Astrocyte of the cerebellum (primary cell): ENCODE results near the gene TMEM45B.
"Not testable (repeated sequence)": the region's sequence is repeated elsewhere in the genome, so short reads cannot be mapped to it uniquely, and the experiment has no call there.

ENCODE experiments used
- DNase-seq: peaks from one replicate; pipeline ENCODE4 v3.0.0-alpha.2; 2011; ENCODE audit warnings: low read depth
- H3K4me3 ChIP-seq: 2 replicates; pipeline ENCODE4 v1.5.1; 2011; ENCODE audit warnings: mild to moderate bottlenecking, low read depth, low read length, moderate library complexity
- in situ Hi-C: cut with HindIII; loops from 2 replicates; pipeline ENCODE4 v1.10.0; 2017; ENCODE audit warnings: low sequenced_read_pairs
- TF ChIP-seq, protein P1 (sequence below): IDR thresholded peaks from 2 replicates; pipeline ENCODE4 v1.5.1; 2012; ENCODE audit warnings: low read length, low read depth, moderate library complexity, mild to moderate bottlenecking; ENCODE audit errors: missing control alignments

Gene TMEM45B

DNA sequence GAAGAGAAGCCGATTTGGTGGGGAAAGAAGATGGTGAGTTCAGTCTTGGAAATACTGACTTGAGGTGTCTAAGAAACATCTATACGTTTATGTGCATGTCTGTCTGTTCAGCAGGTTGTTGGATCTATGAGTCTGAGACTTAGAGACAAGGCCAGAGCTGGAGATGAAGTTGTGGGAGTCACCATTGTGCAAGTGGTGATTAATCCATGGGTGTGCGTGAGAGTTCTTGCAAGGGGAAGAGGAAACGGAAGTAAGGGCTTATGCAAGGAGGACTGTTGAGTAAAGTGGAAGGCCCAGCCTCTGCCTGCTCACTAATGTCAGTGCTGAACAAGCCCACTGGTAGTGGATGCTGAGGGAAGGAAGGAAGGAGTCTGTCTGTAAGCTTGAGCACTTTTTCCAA, 9.7 kb downstream of the TMEM45B start:
- no peak overlapping the region for H3K4me3 ChIP-seq
- in situ Hi-C loops: no loop called here
- no peak for DNase-seq
- TF ChIP-seq, protein P1, sequence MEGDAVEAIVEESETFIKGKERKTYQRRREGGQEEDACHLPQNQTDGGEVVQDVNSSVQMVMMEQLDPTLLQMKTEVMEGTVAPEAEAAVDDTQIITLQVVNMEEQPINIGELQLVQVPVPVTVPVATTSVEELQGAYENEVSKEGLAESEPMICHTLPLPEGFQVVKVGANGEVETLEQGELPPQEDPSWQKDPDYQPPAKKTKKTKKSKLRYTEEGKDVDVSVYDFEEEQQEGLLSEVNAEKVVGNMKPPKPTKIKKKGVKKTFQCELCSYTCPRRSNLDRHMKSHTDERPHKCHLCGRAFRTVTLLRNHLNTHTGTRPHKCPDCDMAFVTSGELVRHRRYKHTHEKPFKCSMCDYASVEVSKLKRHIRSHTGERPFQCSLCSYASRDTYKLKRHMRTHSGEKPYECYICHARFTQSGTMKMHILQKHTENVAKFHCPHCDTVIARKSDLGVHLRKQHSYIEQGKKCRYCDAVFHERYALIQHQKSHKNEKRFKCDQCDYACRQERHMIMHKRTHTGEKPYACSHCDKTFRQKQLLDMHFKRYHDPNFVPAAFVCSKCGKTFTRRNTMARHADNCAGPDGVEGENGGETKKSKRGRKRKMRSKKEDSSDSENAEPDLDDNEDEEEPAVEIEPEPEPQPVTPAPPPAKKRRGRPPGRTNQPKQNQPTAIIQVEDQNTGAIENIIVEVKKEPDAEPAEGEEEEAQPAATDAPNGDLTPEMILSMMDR: no peak

DNA sequence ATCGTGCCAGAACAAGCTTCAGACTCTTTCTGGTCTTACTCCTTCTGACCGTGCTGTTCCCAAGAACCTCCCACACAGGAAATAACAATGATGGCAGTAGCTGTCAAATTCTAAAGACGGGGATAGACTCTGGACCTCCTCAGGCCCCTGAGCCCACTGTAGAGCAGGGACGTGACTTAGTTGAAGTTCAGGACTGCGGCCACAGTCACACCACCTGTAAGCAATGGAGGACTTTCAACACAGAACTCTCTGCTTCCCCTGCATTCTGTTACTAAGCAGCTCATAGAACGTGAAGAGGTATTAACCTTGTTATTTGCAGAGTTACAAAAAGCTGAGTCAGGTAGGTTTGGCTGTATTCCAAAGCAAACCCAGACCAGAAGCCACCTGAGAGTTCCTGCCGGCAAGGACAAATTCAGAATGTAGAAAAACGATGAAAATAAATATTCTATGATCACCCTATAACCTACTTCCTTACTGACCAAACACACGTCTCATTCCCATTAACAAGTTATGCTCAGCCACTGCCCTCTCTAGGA, 12.7 kb downstream of the TMEM45B start:
- DNase-seq: no peak
- TF ChIP-seq, protein P1: no peak
- in situ Hi-C loops: no loop called here
- no peak overlapping the region for H3K4me3 ChIP-seq

DNA sequence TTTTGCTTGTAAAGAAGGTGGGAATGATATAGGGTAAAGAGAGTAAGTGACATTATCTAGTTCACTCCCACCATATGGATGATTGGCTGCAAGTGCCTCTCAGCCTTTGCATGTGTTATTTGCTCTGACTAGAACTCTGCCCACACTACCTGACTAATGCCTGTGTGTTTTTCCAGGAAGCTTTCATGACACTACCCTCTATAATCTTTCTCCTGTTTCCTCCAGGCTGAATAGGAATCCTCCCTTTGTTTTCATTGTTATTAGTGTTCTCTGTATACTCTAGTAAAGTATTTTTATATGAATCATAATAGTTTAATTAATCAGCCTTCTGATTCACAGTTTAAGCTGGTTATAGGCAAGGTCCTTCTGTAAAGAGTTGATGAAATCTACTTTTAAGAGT, 13.8 kb downstream of the TMEM45B start:
- in situ Hi-C loops, DNase-seq, H3K4me3 ChIP-seq: not testable (repeated sequence)

DNA sequence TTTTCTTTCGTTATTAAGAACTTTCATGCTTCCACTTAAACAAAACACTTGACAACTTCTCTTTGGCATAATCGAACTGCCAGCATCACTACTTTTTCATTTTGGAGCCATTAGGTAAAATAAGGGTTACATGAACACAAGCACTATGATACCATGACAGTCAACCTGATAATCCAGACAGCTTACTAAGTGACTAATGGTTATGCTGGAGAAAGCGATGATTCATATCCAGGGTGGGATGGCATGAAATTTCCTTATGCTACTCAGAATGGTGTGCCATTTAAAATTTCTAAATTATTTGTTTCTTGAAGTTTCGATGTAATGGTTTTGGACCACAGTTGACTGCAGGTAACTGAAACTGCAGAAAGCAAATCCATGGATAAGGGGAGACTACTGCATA, 15.6 kb downstream of the TMEM45B start:
- DNase-seq, in situ Hi-C loops, H3K4me3 ChIP-seq: not testable (repeated sequence)

DNA sequence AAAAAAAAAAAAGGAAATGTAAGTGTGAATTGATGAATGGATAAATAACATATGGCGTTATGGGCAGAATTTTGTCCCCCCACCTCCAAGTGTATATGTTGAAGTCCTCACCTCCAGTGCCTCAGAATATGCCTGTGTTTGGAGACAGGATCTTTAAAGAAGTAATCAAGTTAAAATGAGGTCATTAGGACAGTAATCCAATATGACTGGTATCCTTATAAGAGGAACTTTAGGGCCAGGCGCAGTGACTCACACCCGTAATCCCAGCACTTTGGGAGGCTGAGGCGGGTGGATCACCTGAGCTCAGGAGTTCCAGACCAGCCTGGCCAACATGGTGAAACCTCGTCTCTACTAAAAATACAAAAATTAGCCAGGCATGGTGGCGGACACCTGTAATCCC, 17.6 kb downstream of the TMEM45B start:
- in situ Hi-C loops, DNase-seq: not testable (repeated sequence)

DNA sequence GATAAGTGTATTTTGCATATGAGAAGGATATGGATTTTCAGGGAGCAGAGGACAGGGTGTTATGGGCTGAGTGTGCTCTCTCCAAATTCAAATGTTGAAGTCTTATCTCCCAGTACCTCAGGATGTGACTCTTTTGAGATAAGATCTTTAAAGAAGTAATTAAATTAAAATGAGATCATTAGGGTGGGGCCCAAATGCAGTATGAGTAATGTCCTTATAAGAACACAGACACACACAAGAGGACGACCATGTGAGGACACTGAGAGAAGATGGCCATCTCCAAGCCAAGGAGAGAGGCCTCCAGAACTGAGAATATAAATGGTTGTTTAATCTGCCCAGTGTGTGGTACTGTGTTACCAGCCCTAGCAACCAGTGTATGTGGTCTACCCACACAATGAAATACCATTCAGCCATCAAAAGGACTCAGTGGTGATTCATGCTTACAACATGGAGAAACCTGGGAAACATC, 20.8 kb downstream of the TMEM45B start:
- DNase-seq, H3K4me3 ChIP-seq, in situ Hi-C loops: not testable (repeated sequence)

More for the DNA sequence above, 17.6 kb downstream of the TMEM45B start:
- not testable (repeated sequence) for H3K4me3 ChIP-seq

DNA sequence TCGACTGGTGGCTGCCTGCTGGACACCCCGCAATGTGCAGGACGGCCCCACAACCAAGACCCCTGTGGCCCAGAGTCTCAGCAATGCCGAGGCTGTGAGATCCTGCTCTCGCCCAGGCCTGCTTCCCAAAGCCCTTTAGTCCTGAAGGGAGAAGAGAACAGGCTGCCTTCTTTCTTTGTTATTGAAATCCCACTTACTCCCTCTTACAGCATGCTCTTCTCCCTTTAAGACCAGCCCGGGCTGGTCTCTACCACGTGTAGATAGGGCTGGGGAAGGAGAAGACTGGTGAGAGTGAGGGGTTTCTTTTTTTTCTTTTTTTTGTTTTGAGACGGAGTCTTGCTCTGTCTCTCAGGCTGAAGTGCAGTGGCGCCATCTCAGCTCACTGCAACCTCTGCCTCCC, 21.3 kb downstream of the TMEM45B start:
- DNase-seq: no peak
- TF ChIP-seq, protein P1: no peak
- in situ Hi-C loops: no loop called here
- no peak overlapping the region for H3K4me3 ChIP-seq

DNA sequence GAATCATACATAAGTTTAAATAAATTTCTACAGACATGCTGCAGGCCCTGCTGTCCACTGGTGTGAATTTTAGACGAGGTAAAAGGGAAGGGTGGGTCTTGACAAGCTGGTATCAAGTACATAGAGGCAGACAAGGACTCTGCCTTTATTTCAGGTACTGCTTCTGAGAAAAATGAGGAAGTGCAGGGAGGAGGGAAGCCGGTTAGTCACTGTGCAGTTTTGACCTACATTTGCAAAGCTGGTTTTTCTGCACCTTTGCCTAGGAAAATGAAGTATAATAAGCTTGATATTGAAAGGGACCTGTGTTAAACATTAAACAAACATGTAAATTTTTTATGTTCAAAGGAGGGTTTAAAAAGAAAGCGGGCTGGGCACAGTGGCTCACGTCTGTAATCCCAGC, 24.6 kb downstream of the TMEM45B start:
- no peak for DNase-seq
- in situ Hi-C loops: no loop called here
- no peak overlapping the region for H3K4me3 ChIP-seq
- TF ChIP-seq, protein P1: no peak

DNA sequence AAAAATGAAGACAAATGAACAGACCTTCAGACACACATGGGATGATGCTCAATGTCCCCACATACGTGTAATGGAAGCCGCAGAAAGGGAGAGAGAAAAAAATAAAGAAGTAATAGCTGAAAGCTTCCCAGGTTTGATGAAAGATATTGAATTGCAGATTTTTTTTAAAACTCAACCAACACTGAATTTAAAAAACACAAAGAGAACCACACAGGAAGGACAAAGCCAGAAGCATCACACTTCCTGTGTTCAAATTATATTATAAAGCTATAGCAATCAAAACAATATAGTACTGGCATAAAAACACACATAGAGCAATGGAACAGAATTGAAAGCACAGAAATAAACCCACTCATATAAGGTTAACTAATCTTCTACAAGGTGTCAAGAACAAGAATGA, 26.5 kb downstream of the TMEM45B start:
- no peak overlapping the region for H3K4me3 ChIP-seq
- in situ Hi-C loops: no loop called here
- TF ChIP-seq, protein P1: no peak

More for the DNA sequence above, 26.5 kb downstream of the TMEM45B start:
- DNase-seq: no peak
